GM13976 (cell line): ENCODE measurements around the gene PGAM2.
A peak's percentile ranks its signal among the peaks of the same experiment; 100 is the strongest.

Source experiments
- DNase-seq: peaks from one replicate; pipeline ENCODE4 v3.0.0; 2012; ENCODE audit warnings: low spot score
- in situ Hi-C: fragments of 300-500 bp; cut with MboI; formaldehyde crosslinking; loops from one replicate; pipeline ENCODE4 v1.12.0; 2022; ENCODE audit warnings: low sequenced_read_pairs, mixed read lengths, inconsistent platforms; ENCODE audit not compliant: unreplicated experiment
- TF ChIP-seq, protein P1 (sequence below): IDR thresholded peaks from 2 replicates; pipeline ENCODE4 v1.5.1; 2012; ENCODE audit warnings: borderline replicate concordance, mild to moderate bottlenecking; ENCODE audit not compliant: insufficient read depth; ENCODE audit errors: extremely low read depth, missing control alignments, control extremely low read depth

PGAM2 gene

DNA sequence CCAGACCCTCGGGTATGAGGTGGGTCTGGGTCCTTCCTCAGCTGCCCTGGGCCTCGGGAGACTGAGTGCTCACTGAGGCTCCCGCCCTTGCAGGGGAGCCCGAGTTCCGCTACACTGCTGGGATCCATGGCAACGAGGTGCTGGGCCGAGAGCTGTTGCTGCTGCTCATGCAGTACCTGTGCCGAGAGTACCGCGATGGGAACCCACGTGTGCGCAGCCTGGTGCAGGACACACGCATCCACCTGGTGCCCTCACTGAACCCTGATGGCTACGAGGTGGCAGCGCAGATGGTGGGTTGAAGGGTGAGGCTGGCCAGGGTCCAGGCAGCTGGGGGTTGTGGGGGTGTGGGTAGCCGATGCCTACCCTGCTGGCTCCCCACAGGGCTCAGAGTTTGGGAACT lies 46.4 kb upstream of the PGAM2 start:
- in situ Hi-C loops: no loop called here
- DNase-seq: no peak
- TF ChIP-seq, protein P1, sequence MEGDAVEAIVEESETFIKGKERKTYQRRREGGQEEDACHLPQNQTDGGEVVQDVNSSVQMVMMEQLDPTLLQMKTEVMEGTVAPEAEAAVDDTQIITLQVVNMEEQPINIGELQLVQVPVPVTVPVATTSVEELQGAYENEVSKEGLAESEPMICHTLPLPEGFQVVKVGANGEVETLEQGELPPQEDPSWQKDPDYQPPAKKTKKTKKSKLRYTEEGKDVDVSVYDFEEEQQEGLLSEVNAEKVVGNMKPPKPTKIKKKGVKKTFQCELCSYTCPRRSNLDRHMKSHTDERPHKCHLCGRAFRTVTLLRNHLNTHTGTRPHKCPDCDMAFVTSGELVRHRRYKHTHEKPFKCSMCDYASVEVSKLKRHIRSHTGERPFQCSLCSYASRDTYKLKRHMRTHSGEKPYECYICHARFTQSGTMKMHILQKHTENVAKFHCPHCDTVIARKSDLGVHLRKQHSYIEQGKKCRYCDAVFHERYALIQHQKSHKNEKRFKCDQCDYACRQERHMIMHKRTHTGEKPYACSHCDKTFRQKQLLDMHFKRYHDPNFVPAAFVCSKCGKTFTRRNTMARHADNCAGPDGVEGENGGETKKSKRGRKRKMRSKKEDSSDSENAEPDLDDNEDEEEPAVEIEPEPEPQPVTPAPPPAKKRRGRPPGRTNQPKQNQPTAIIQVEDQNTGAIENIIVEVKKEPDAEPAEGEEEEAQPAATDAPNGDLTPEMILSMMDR: no peak

DNA sequence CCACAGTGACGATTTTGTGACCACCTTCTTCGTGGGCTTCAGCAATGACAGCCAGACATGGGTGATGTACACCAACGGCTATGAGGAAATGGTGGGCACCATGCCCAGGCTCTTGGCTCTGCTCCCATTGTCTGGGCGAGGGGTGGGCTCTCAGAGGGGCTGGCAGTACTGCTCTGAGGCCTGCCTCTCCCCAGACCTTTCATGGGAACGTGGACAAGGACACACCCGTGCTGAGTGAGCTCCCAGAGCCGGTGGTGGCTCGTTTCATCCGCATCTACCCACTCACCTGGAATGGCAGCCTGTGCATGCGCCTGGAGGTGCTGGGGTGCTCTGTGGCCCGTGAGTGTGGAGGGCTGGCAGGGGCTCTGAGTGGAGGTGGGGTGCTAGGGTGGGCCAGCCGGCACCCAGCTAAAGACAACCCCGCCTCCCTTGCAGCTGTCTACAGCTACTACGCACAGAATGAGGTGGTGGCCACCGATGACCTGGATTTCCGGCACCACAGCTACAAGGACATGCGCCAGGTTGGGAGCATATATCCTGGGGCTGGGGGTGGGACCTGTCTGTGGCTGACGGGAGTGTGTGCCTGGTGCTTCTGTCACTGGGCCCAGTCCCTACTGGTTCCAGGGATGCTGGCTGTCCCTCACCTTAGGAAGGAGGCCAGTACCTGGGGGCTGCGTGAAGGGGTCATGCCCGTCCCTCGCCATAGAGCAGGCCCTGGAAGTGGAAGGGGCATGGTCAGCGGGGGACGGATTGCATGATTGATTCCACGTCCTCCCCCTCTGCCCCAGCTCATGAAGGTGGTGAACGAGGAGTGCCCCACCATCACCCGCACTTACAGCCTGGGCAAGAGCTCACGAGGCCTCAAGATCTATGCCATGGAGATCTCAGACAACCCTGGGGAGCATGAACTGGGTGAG lies 45.6 kb upstream of the PGAM2 start:
- in situ Hi-C loops: no loop called here
- no peak for DNase-seq
- TF ChIP-seq, protein P1: no peak

DNA sequence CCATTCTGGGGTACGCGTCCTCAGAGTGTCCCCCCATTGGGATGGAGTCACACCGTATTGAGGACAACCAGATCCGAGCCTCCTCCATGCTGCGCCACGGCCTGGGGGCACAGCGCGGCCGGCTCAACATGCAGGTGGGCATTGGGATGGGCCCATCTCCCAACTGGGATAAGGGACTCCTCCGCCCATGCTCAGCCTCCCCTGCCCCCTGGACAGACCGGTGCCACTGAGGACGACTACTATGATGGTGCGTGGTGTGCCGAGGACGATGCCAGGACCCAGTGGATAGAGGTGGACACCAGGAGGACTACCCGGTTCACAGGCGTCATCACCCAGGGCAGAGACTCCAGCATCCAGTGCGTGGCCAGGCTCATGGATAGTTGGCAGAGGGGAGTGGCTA lies 44.6 kb upstream of the PGAM2 start:
- TF ChIP-seq, protein P1: no peak
- in situ Hi-C loops: no loop called here
- no peak for DNase-seq

DNA sequence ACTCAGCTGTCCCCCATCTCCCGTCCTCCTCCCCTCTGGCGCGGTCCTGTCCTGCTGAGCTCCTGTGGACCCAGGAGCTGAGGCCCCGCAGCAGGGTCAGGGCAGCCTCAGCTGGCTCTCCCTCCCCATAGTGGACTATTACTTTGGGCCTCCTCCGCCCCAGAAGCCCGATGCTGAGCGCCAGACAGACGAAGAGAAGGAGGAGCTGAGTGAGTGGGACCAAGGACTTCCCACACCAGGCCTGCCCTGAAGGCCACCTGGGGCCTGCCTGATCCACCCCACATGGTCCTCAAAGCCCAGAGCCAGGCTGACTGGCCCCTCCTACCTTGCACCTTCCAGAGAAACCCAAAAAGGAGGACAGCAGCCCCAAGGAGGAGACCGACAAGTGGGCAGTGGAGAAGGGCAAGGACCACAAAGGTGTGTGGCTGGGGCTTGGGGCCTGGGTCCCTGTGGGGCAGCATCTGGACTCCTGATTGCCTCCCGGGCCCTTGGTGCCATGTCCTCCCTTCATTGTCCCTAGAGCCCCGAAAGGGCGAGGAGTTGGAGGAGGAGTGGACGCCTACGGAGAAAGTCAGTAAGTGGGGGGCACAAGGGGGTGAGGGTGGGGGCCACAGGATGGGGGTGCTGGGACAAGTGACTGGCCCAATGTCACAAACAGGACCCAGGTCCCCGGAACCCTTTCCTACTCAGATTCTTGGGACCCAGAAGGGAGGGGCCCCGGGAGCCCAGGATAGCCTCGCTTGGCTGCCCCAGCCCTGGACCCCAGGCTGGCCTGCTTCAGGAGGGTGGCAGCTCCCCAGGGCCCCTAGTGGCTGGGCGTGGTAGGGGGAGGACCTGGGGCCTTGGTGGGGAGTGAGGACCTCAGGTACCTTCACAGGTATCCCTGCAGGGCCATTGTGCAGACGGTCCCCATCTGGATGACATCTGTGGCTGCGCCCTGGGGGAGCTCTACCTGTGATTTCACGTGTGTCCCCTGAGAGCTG lies 43.7 kb upstream of the PGAM2 start:
- DNase-seq: peak; percentile 41
- in situ Hi-C loops: no loop called here
- TF ChIP-seq, protein P1: no peak

DNA sequence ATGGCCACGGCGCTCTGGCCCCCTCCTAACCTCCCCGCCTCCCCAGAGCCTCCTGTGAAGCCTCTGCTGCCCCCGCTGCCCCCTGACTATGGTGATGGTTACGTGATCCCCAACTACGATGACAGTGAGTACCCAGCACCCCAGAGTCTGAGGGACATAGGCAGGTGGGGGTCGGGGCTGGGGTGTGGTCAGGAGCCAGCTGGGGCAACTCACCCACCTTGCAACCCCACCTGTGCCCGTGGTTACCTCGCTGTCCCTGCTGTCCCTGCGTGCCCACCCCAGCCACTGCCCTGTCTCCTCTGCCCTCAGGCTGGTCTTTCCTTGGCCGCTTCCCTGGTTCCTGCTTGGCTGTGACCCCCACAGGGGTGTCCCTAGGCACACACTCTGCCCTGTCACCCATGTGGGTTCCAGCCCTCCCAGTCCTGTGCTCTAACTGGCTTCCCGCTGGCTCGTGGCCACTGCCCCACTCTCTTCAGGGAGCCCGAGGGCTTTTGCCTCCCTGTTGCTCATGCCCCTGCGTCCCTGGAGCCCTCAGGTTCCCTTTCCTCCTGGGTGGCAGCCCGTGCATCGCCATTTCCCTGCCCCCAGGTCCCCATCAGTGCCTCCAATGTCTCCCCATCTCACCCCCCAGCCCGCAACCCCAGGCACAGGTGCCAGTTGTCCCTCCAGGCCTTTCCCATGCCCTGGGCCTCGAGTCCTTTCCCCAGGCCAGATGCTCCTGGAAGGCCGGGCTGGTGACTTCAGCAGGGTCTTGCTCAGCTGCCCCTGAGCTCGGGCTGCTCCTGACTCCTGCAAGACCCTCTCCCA lies 42.8 kb upstream of the PGAM2 start:
- TF ChIP-seq, protein P1: no peak
- no peak for DNase-seq
- in situ Hi-C loops: no loop called here

DNA sequence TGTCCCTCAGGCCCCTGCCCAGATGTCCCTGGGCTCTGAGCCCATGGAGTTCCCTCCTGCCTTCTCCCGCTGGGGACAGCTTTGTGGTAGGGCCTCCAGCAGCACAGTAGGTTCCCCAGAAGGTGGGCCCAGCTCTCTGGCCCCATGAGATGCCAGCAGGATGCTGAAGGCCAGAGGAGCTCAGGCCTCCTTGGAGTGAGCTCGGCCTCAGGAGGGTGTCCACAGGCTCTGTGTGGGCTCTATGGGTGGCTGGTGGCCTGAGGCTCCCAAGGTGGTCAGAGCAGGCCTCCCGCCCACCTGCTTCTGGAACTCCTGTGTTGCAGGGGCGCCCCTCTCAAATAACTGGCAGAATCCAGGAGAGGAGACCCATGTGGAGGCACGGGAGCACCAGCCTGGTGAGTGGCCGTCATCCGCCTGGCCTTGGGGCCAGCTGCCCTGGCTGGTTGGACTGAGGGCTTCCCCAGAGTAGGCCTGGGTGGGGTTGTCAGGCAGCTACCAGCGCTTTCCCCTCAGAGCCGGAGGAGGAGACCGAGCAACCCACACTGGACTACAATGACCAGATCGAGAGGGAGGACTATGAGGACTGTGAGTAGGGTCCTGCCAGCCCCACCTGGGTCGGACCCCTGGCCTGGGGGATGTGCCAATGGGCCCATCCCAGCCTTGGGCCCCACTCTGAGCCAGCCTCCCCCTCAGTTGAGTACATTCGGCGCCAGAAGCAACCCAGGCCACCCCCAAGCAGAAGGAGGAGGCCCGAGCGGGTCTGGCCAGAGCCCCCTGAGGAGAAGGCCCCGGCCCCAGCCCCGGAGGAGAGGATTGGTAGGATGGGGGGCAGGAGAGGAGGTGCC lies 42.0 kb upstream of the PGAM2 start:
- DNase-seq: no peak
- TF ChIP-seq, protein P1: no peak
- in situ Hi-C loops: no loop called here
